ENCODE results near the gene RPL3.

GRCh38 chr22:39306456-39307361 is 12.7 kb downstream of the RPL3 start:
- no peak for TF ChIP-seq POLR2A (IDR thresholded peaks at IDR 0.05; ENCODE audit: extremely low read depth, insufficient read length)
- TF ChIP-seq, protein P1, sequence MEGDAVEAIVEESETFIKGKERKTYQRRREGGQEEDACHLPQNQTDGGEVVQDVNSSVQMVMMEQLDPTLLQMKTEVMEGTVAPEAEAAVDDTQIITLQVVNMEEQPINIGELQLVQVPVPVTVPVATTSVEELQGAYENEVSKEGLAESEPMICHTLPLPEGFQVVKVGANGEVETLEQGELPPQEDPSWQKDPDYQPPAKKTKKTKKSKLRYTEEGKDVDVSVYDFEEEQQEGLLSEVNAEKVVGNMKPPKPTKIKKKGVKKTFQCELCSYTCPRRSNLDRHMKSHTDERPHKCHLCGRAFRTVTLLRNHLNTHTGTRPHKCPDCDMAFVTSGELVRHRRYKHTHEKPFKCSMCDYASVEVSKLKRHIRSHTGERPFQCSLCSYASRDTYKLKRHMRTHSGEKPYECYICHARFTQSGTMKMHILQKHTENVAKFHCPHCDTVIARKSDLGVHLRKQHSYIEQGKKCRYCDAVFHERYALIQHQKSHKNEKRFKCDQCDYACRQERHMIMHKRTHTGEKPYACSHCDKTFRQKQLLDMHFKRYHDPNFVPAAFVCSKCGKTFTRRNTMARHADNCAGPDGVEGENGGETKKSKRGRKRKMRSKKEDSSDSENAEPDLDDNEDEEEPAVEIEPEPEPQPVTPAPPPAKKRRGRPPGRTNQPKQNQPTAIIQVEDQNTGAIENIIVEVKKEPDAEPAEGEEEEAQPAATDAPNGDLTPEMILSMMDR (IDR thresholded peaks at IDR 0.05; ENCODE audit: low read depth, low read length), result peak; percentile 58
